HCT116 (cell line): ENCODE results near the gene ZRANB1. TPM values are rescaled to one million over a fixed set of nuclear protein-coding genes. Genes with fewer than 3 reads are reported as not detected.

Experiments used
- ATAC-seq: fragments of 200-7000 bp; cut with Tn5 transposase; 2 replicates; pipeline ENCODE4 v1.9.1; 2020; ENCODE audit warnings: mild to moderate bottlenecking, moderate library complexity
- BruUV-seq: library from RNA; stranded (reverse); fragments of 400-500 nt; replicated peaks from 2 replicates; lab custom pipeline; 2021; lab: Mats Ljungman, UMichigan
- CTCF ChIA-PET: fragments of 300-600 bp; sonication (Branson Sonifier 250); formaldehyde crosslinking; loops from one replicate; lab custom pipeline; 2021; ENCODE audit warnings: antibody characterized with exemption; lab: Charles Lee
- POLR2A ChIA-PET: fragments of 300-600, 350-600 bp; sonication (Branson Sonifier 250); formaldehyde crosslinking; loops from one replicate; lab custom pipeline; 2021; ENCODE audit warnings: antibody characterized with exemption; lab: Charles Lee
- RAD21 ChIA-PET, 2 experiments: fragments of 300-600 bp; sonication (Branson Sonifier 250); formaldehyde crosslinking; loops; one replicate each; lab custom pipeline; 2023; ENCODE audit warnings: low total read pairs in 2 of 2; ENCODE audit not compliant: uncharacterized antibody in 2 of 2, unreplicated experiment in 2 of 2, low non-redundant PET in 1 of 2; lab: Charles Lee
- DNase-seq: peaks from one replicate; pipeline ENCODE4 v3.0.0-alpha.2; 2010; ENCODE audit warnings: low read depth, low spot score
- H2AFZ ChIP-seq: fragments of 200-600 bp; shearing (Covaris generic), sonication (generic); 2 replicates; pipeline ENCODE4 v1.6.1; 2017; ENCODE audit warnings: low read depth, mixed run types, mixed read lengths, antibody characterized with exemption, low read length; ENCODE audit not compliant: poor library complexity, severe bottlenecking
- H3K27ac ChIP-seq: 2 replicates; pipeline ENCODE4 v1.5.1; 2012; ENCODE audit warnings: low read depth, low read length
- H3K27me3 ChIP-seq: fragments of 200-600 bp; sonication (generic); 2 replicates; pipeline ENCODE4 v1.6.1; 2016; ENCODE audit warnings: mixed run types, low read length, mixed read lengths; ENCODE audit not compliant: insufficient read depth
- H3K36me3 ChIP-seq, 2 experiments: fragments of 200-500 bp in 1 of 2; fragments of 200-600 bp in 1 of 2; sonication (Bioruptor generic) in 1 of 2; sonication (generic) in 1 of 2; 2 replicates each; pipeline versions ENCODE4 v1.5.1 to v1.6.1; 2014 to 2016; ENCODE audit warnings: low read length in 2 of 2, inconsistent platforms in 1 of 2, mixed read lengths in 1 of 2, mixed run types in 1 of 2; ENCODE audit not compliant: insufficient read depth in 2 of 2, control insufficient read depth in 1 of 2
- H3K4me1 ChIP-seq, 2 experiments: fragments of 200-600 bp in 1 of 2; sonication (generic) in 1 of 2; 2 replicates each; pipeline versions ENCODE4 v1.5.1 to v1.6.1; 2012 to 2017; ENCODE audit warnings: low read length in 2 of 2, inconsistent platforms in 1 of 2, mild to moderate bottlenecking in 1 of 2, mixed read lengths in 1 of 2, mixed run types in 1 of 2, moderate library complexity in 1 of 2; ENCODE audit not compliant: insufficient read depth in 2 of 2, control insufficient read depth in 1 of 2
- H3K4me2 ChIP-seq: fragments of 200-600 bp; sonication (generic); 2 replicates; pipeline ENCODE4 v1.6.1; 2017; ENCODE audit warnings: mixed run types, low read length, mixed read lengths
- H3K4me3 ChIP-seq, 2 experiments: fragments of 200-600 bp in 1 of 2; sonication (generic) in 1 of 2; replicated peaks in 1 of 2; 2 replicates each; pipeline ENCODE4 v1.5.1; 2011 to 2016; ENCODE audit warnings: low read length in 2 of 2, control low read depth in 1 of 2, low read depth in 1 of 2, mild to moderate bottlenecking in 1 of 2, mixed read lengths in 1 of 2, mixed run types in 1 of 2
- H3K79me2 ChIP-seq: fragments of 200-600 bp; sonication (generic); 2 replicates; pipeline ENCODE4 v1.6.1; 2017; ENCODE audit warnings: mild to moderate bottlenecking, mixed run types, low read length, moderate library complexity, mixed read lengths; ENCODE audit not compliant: insufficient read depth
- H3K9ac ChIP-seq: fragments of 200-600 bp; sonication (generic); 2 replicates; pipeline ENCODE4 v1.6.1; 2016; ENCODE audit warnings: low read length, mixed read lengths
- H3K9me2 ChIP-seq: fragments of 200-600 bp; sonication (generic), shearing (Covaris generic); 2 replicates; pipeline ENCODE4 v1.6.1; 2017; ENCODE audit warnings: mixed run types, mild to moderate bottlenecking, moderate library complexity; ENCODE audit not compliant: insufficient read depth
- H3K9me3 ChIP-seq, 2 experiments: fragments of 200-500 bp in 1 of 2; fragments of 200-600 bp in 1 of 2; sonication (Bioruptor generic) in 1 of 2; sonication (generic) in 1 of 2; 2 replicates each; pipeline ENCODE4 v1.6.1; 2014 to 2017; ENCODE audit warnings: low read length in 2 of 2, mixed read lengths in 2 of 2, inconsistent platforms in 1 of 2, low read depth in 1 of 2, mild to moderate bottlenecking in 1 of 2, mixed run types in 1 of 2, moderate library complexity in 1 of 2; ENCODE audit not compliant: control insufficient read depth in 1 of 2, insufficient read depth in 1 of 2
- H4K20me1 ChIP-seq: fragments of 200-600 bp; sonication (generic), shearing (Covaris generic); 2 replicates; pipeline ENCODE4 v1.6.1; 2017; ENCODE audit warnings: mixed run types, mild to moderate bottlenecking, moderate library complexity; ENCODE audit not compliant: insufficient read depth
- CBX3 ChIP-seq: IDR thresholded peaks from 2 replicates; pipeline ENCODE4 v1.6.1; 2012; ENCODE audit warnings: low read depth
- CEBPB ChIP-seq: IDR thresholded peaks from 2 replicates; pipeline ENCODE4 v1.6.1; 2012; ENCODE audit warnings: low read depth
- ELF1 ChIP-seq: IDR thresholded peaks from 2 replicates; pipeline ENCODE4 v1.6.1; 2012; ENCODE audit warnings: low read depth, borderline replicate concordance
- EZH2 ChIP-seq: fragments of 200-600 bp; sonication (generic); IDR thresholded peaks from 2 replicates; pipeline ENCODE4 v1.6.1; 2017; ENCODE audit warnings: antibody characterized with exemption, mixed run types
- JUND ChIP-seq: IDR thresholded peaks from 2 replicates; pipeline ENCODE4 v1.6.1; 2012
- REST ChIP-seq: IDR thresholded peaks from 2 replicates; pipeline ENCODE4 v1.6.1; 2012; ENCODE audit warnings: low read depth
- SP1 ChIP-seq: IDR thresholded peaks from 2 replicates; pipeline ENCODE4 v1.6.1; 2012; ENCODE audit warnings: low read depth
- ZNF274 ChIP-seq: fragments of 200-500 bp; sonication (Bioruptor generic); IDR thresholded peaks from 2 replicates; pipeline ENCODE4 v1.6.1; 2014; ENCODE audit warnings: mild to moderate bottlenecking, low read depth, low read length, inconsistent platforms
- intact Hi-C: fragments of 100-400 bp; cut with micrococcal nuclease; formaldehyde crosslinking; loops from 2 replicates; pipeline ENCODE4 v1.10.0; 2022
- total RNA-seq: library from RNA; stranded (reverse); gene quantifications from one replicate; pipeline ENCODE4 v1.2.1, GENCODE V29; 2021; ENCODE audit not compliant: unreplicated experiment

Gene ZRANB1
- total RNA-seq, 1 experiment from 2014 or later: 23.9 TPM

- ChIA-PET RAD21 (no interaction called here), CTCF (no interaction called here), POLR2A (interaction anchor here (1.6 kb wide), 1 partner anchor 13 kb away, joined by 4 read pairs; no protein-coding TSS in a partner anchor)
- H3K9me2 ChIP-seq: no peaks in the 10 kb centered on the region
- H3K9me3 ChIP-seq: no peaks in the 10 kb centered on the region
- no peak overlapping the region for H3K4me3 ChIP-seq
- intact Hi-C loops: no loop called here
- peaks cover 4% of the 10 kb centered on the region; the same call in 1 of the 2 replicates for H3K27me3 ChIP-seq
- H3K36me3 ChIP-seq: no peaks in the 10 kb centered on the region
- no peak overlapping the region for H2AFZ ChIP-seq
- H4K20me1 ChIP-seq: no peaks in the 10 kb centered on the region
- no peak overlapping the region for H3K27ac ChIP-seq
- TF ChIP-seq SP1: no peak
- TF ChIP-seq CBX3: no peak
- no peak for TF ChIP-seq JUND
- TF ChIP-seq CEBPB: no peak
- no peak for TF ChIP-seq ELF1
- TF ChIP-seq REST: no peak
- no peak for TF ChIP-seq ZNF274
- TF ChIP-seq EZH2: no peak
- no peaks in the 10 kb centered on the region for H3K79me2 ChIP-seq
- no peak for ATAC-seq
- DNase-seq: no peak
- no TSS peak for BruUV-seq
- 0 out of 4 replicates have a peak, but pooled peaks cover 0 to 3% of the 10 kb centered on the region in 2 experiments for H3K4me1 ChIP-seq
- no peak overlapping the region for H3K4me2 ChIP-seq
- no peak overlapping the region for H3K9ac ChIP-seq
Observed at GRCh38 chr10:124902462-124902861, 39.5 kb upstream of the ZRANB1 start.
